HEK293 (cell line): Measurements from ENCODE around the gene KCNK4.
A peak's percentile ranks its signal among the peaks of the same experiment; 100 is the strongest.

Experiments used
- GLI2 ChIP-seq: fragments of 450-650 bp; formaldehyde crosslinking; IDR thresholded peaks from 2 replicates; pipeline ENCODE4; 2017; ENCODE audit warnings: missing biosample characterization, missing genetic modification characterization, low read depth, borderline replicate concordance
- MEIS1 ChIP-seq: sonication (generic); formaldehyde crosslinking; IDR thresholded peaks from 2 replicates; pipeline ENCODE4 v1.8.1; 2022; ENCODE audit warnings: missing genetic modification reagents, mild to moderate bottlenecking, borderline replicate concordance
- SP3 ChIP-seq: fragments of 450-650 bp; formaldehyde crosslinking; IDR thresholded peaks from 2 replicates; pipeline ENCODE4 v1.5.1; 2016; ENCODE audit warnings: missing biosample characterization, missing genetic modification characterization
- SP7 ChIP-seq: fragments of 450-650 bp; formaldehyde crosslinking; IDR thresholded peaks from 2 replicates; pipeline ENCODE4 v1.5.1; 2016; ENCODE audit warnings: missing biosample characterization, missing genetic modification characterization
- WT1 ChIP-seq: fragments of 450-650 bp; formaldehyde crosslinking; IDR thresholded peaks from 2 replicates; pipeline ENCODE4 v1.5.1; 2016; ENCODE audit warnings: missing biosample characterization, missing genetic modification characterization
- ZBTB7A ChIP-seq: fragments of 450-650 bp; formaldehyde crosslinking; IDR thresholded peaks from 2 replicates; pipeline ENCODE4 v1.5.1; 2016; ENCODE audit warnings: low read depth, missing biosample characterization, missing genetic modification characterization
- ZNF10 ChIP-seq: fragments of 450-650 bp; formaldehyde crosslinking; IDR thresholded peaks from 2 replicates; pipeline ENCODE4 v1.5.1; 2017; ENCODE audit warnings: missing biosample characterization, missing genetic modification characterization
- ZNF146 ChIP-seq: fragments of 450-650 bp; formaldehyde crosslinking; IDR thresholded peaks from 2 replicates; pipeline ENCODE4 v1.5.1; 2016; ENCODE audit warnings: missing biosample characterization, missing genetic modification characterization
- ZNF266 ChIP-seq: fragments of 450-650 bp; formaldehyde crosslinking; IDR thresholded peaks from 2 replicates; pipeline ENCODE4 v1.5.1; 2016; ENCODE audit warnings: missing biosample characterization, missing genetic modification characterization, low read depth
- ZNF292 ChIP-seq: fragments of 450-650 bp; formaldehyde crosslinking; IDR thresholded peaks from 2 replicates; pipeline ENCODE4 v1.5.1; 2016; ENCODE audit warnings: low read depth, missing biosample characterization, missing genetic modification characterization, borderline replicate concordance
- ZNF433 ChIP-seq: fragments of 450-650 bp; formaldehyde crosslinking; IDR thresholded peaks from 2 replicates; pipeline ENCODE4 v1.5.1; 2016; ENCODE audit warnings: missing biosample characterization, missing genetic modification characterization, low read depth
- ZNF48 ChIP-seq: fragments of 450-650 bp; formaldehyde crosslinking; IDR thresholded peaks from 2 replicates; pipeline ENCODE4 v1.5.1; 2016; ENCODE audit warnings: missing biosample characterization, missing genetic modification characterization
- ZNF529 ChIP-seq: fragments of 450-650 bp; formaldehyde crosslinking; IDR thresholded peaks from 2 replicates; pipeline ENCODE4 v1.5.1; 2017; ENCODE audit warnings: missing genetic modification characterization, missing biosample characterization; ENCODE audit not compliant: insufficient replicate concordance
- ZNF558 ChIP-seq: fragments of 450-650 bp; formaldehyde crosslinking; IDR thresholded peaks from 2 replicates; pipeline ENCODE4 v1.5.1; 2016; ENCODE audit warnings: missing biosample characterization, missing genetic modification characterization
- ZNF560 ChIP-seq: fragments of 450-650 bp; formaldehyde crosslinking; IDR thresholded peaks from 2 replicates; pipeline ENCODE4 v1.5.1; 2017; ENCODE audit warnings: missing biosample characterization, missing genetic modification characterization, borderline replicate concordance
- ZNF654 ChIP-seq: fragments of 450-650 bp; formaldehyde crosslinking; IDR thresholded peaks from 2 replicates; pipeline ENCODE4 v1.5.1; 2016; ENCODE audit warnings: low read depth, missing biosample characterization, missing genetic modification characterization
- ZNF707 ChIP-seq: fragments of 450-650 bp; formaldehyde crosslinking; IDR thresholded peaks from 2 replicates; pipeline ENCODE4 v1.5.1; 2016; ENCODE audit warnings: missing biosample characterization, missing genetic modification characterization
- ZNF768 ChIP-seq: fragments of 450-650 bp; formaldehyde crosslinking; IDR thresholded peaks from 2 replicates; pipeline ENCODE4 v1.5.1; 2018; ENCODE audit warnings: missing biosample characterization, mild to moderate bottlenecking, missing genetic modification characterization
- ZNF792 ChIP-seq: fragments of 450-650 bp; formaldehyde crosslinking; IDR thresholded peaks from 2 replicates; pipeline ENCODE4 v1.5.1; 2016; ENCODE audit warnings: missing biosample characterization, missing genetic modification characterization
- ZSCAN16 ChIP-seq: fragments of 450-650 bp; formaldehyde crosslinking; IDR thresholded peaks from 2 replicates; pipeline ENCODE4 v1.5.1; 2016; ENCODE audit warnings: missing biosample characterization, missing genetic modification characterization
- TF ChIP-seq, protein P1 (sequence below): fragments of 450-650 bp; formaldehyde crosslinking; IDR thresholded peaks from 2 replicates; pipeline ENCODE4 v1.5.1; 2016; ENCODE audit warnings: missing biosample characterization, missing genetic modification characterization, borderline replicate concordance
- TF ChIP-seq, protein P2 (sequence below): fragments of 450-650 bp; formaldehyde crosslinking; IDR thresholded peaks from 2 replicates; pipeline ENCODE4 v1.5.1; 2016; ENCODE audit warnings: missing biosample characterization, missing genetic modification characterization
- TF ChIP-seq, protein P3 (sequence below): fragments of 450-650 bp; formaldehyde crosslinking; IDR thresholded peaks from 2 replicates; pipeline ENCODE4 v1.5.1; 2017; ENCODE audit warnings: missing biosample characterization, missing genetic modification characterization
- TF ChIP-seq, protein P4 (sequence below): fragments of 450-650 bp; formaldehyde crosslinking; IDR thresholded peaks from 2 replicates; pipeline ENCODE4 v1.5.1; 2016; ENCODE audit warnings: missing biosample characterization, missing genetic modification characterization
- TF ChIP-seq, protein P5 (sequence below): fragments of 450-650 bp; formaldehyde crosslinking; IDR thresholded peaks from 2 replicates; pipeline ENCODE4 v1.5.1; 2016; ENCODE audit warnings: missing biosample characterization, missing genetic modification characterization

KCNK4 gene

DNA sequence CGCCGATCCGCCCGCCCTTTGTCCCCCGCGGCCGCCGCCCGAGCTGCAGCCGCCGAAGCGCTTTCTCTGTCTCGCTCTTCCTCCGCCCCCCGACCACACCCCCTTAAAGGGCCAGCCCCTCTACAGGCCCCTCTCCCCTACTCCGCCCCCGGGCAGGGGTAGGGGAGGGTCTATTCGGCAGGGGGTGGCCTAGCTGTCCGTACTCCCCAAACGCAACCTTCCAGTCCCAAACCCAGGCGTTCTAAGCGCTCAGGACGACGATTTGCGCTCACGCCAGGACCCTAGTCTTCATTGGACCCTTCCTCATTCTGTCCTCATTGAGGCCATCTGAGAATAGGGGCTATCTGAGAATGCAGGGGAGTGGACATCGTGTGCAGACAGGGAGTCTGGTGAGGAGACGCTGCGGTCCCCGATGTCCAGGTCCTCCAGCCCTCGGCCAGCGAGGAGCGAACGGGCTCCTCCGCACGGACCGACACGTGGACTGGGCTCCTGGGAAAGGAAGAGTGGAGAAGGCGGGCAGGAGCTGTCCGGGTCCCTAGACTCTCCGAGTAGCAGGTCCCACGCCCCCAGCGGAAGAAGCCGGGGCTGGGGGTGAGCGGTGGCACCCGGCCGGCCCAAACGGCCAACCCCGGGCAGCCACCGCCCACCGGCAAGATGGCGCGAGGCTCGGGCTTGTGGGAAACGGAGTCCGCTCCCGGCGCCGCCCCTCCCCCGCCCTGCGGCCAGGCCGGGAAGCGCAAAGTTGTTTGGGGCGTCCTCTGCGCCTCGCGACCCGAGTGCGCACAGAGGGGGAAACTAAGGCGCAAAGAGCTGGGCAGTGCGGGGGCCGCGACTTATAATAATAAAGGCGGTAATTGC, 44.0 kb upstream of the KCNK4 start, which contains the start of gene PPP1R14B (continued):
- TF ChIP-seq ZNF292 (tag by site-specific recombination) (no peak), GLI2 (tag by site-specific recombination) (no peak), ZNF560 (no peak), SP7 (0 out of 2 replicates have a peak, but pooled peaks have one; percentile 15), ZSCAN16 (tag by site-specific recombination) (no peak), ZNF558 (tag by site-specific recombination) (no peak), ZNF707 (no peak), SP3 (tag by site-specific recombination) (peak; percentile 81), ZNF48 (tag by site-specific recombination) (no peak), ZNF10 (tag by site-specific recombination) (peak; percentile 19; the same call in 1 of the 2 replicates), ZNF433 (tag by site-specific recombination) (no peak), WT1 (tag by site-specific recombination) (peak; percentile 44; the same call in 1 of the 2 replicates), ZNF266 (tag by site-specific recombination) (no peak), ZNF654 (tag by site-specific recombination) (no peak), ZNF146 (no peak), ZNF792 (tag by site-specific recombination) (no peak), ZBTB7A (tag by site-specific recombination) (no peak), MEIS1 (CRISPR knock-in tag) (no peak), ZNF768 (tag by site-specific recombination) (no peak), ZNF529 (tag by site-specific recombination) (no peak)
- TF ChIP-seq, protein P1, sequence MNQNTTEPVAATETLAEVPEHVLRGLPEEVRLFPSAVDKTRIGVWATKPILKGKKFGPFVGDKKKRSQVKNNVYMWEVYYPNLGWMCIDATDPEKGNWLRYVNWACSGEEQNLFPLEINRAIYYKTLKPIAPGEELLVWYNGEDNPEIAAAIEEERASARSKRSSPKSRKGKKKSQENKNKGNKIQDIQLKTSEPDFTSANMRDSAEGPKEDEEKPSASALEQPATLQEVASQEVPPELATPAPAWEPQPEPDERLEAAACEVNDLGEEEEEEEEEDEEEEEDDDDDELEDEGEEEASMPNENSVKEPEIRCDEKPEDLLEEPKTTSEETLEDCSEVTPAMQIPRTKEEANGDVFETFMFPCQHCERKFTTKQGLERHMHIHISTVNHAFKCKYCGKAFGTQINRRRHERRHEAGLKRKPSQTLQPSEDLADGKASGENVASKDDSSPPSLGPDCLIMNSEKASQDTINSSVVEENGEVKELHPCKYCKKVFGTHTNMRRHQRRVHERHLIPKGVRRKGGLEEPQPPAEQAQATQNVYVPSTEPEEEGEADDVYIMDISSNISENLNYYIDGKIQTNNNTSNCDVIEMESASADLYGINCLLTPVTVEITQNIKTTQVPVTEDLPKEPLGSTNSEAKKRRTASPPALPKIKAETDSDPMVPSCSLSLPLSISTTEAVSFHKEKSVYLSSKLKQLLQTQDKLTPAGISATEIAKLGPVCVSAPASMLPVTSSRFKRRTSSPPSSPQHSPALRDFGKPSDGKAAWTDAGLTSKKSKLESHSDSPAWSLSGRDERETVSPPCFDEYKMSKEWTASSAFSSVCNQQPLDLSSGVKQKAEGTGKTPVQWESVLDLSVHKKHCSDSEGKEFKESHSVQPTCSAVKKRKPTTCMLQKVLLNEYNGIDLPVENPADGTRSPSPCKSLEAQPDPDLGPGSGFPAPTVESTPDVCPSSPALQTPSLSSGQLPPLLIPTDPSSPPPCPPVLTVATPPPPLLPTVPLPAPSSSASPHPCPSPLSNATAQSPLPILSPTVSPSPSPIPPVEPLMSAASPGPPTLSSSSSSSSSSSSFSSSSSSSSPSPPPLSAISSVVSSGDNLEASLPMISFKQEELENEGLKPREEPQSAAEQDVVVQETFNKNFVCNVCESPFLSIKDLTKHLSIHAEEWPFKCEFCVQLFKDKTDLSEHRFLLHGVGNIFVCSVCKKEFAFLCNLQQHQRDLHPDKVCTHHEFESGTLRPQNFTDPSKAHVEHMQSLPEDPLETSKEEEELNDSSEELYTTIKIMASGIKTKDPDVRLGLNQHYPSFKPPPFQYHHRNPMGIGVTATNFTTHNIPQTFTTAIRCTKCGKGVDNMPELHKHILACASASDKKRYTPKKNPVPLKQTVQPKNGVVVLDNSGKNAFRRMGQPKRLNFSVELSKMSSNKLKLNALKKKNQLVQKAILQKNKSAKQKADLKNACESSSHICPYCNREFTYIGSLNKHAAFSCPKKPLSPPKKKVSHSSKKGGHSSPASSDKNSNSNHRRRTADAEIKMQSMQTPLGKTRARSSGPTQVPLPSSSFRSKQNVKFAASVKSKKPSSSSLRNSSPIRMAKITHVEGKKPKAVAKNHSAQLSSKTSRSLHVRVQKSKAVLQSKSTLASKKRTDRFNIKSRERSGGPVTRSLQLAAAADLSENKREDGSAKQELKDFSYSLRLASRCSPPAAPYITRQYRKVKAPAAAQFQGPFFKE (tag by site-specific recombination), result no peak
- TF ChIP-seq, protein P2, sequence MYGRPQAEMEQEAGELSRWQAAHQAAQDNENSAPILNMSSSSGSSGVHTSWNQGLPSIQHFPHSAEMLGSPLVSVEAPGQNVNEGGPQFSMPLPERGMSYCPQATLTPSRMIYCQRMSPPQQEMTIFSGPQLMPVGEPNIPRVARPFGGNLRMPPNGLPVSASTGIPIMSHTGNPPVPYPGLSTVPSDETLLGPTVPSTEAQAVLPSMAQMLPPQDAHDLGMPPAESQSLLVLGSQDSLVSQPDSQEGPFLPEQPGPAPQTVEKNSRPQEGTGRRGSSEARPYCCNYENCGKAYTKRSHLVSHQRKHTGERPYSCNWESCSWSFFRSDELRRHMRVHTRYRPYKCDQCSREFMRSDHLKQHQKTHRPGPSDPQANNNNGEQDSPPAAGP (tag by site-specific recombination), result no peak
- TF ChIP-seq, protein P3, sequence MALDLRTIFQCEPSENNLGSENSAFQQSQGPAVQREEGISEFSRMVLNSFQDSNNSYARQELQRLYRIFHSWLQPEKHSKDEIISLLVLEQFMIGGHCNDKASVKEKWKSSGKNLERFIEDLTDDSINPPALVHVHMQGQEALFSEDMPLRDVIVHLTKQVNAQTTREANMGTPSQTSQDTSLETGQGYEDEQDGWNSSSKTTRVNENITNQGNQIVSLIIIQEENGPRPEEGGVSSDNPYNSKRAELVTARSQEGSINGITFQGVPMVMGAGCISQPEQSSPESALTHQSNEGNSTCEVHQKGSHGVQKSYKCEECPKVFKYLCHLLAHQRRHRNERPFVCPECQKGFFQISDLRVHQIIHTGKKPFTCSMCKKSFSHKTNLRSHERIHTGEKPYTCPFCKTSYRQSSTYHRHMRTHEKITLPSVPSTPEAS, result no peak
- TF ChIP-seq, protein P4, sequence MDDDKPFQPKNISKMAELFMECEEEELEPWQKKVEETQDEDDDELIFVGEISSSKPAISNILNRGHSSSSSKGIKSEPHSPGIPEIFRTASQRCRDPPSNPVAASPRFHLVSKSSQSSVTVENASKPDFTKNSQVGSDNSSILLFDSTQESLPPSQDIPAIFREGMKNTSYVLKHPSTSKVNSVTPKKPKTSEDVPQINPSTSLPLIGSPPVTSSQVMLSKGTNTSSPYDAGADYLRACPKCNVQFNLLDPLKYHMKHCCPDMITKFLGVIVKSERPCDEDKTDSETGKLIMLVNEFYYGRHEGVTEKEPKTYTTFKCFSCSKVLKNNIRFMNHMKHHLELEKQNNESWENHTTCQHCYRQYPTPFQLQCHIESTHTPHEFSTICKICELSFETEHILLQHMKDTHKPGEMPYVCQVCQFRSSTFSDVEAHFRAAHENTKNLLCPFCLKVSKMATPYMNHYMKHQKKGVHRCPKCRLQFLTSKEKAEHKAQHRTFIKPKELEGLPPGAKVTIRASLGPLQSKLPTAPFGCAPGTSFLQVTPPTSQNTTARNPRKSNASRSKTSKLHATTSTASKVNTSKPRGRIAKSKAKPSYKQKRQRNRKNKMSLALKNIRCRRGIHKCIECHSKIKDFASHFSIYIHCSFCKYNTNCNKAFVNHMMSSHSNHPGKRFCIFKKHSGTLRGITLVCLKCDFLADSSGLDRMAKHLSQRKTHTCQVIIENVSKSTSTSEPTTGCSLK (tag by site-specific recombination), result no peak
- TF ChIP-seq, protein P5, sequence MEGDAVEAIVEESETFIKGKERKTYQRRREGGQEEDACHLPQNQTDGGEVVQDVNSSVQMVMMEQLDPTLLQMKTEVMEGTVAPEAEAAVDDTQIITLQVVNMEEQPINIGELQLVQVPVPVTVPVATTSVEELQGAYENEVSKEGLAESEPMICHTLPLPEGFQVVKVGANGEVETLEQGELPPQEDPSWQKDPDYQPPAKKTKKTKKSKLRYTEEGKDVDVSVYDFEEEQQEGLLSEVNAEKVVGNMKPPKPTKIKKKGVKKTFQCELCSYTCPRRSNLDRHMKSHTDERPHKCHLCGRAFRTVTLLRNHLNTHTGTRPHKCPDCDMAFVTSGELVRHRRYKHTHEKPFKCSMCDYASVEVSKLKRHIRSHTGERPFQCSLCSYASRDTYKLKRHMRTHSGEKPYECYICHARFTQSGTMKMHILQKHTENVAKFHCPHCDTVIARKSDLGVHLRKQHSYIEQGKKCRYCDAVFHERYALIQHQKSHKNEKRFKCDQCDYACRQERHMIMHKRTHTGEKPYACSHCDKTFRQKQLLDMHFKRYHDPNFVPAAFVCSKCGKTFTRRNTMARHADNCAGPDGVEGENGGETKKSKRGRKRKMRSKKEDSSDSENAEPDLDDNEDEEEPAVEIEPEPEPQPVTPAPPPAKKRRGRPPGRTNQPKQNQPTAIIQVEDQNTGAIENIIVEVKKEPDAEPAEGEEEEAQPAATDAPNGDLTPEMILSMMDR (tag by site-specific recombination), result peak; percentile 50
